HCT116 (cell line): Measurements from ENCODE around the gene CSTF2. TPM values are rescaled to one million over a fixed set of nuclear protein-coding genes. Genes with fewer than 3 reads are reported as not detected.

ENCODE experiments used
- ATAC-seq: fragments of 200-7000 bp; cut with Tn5 transposase; 2 replicates; pipeline ENCODE4 v1.9.1; 2020; ENCODE audit warnings: mild to moderate bottlenecking, moderate library complexity
- BruUV-seq: library from RNA; stranded (reverse); fragments of 400-500 nt; replicated peaks from 2 replicates; lab custom pipeline; 2021; lab: Mats Ljungman, UMichigan
- CTCF ChIA-PET: fragments of 300-600 bp; sonication (Branson Sonifier 250); formaldehyde crosslinking; loops from one replicate; lab custom pipeline; 2021; ENCODE audit warnings: antibody characterized with exemption; lab: Charles Lee
- POLR2A ChIA-PET: fragments of 300-600, 350-600 bp; sonication (Branson Sonifier 250); formaldehyde crosslinking; loops from one replicate; lab custom pipeline; 2021; ENCODE audit warnings: antibody characterized with exemption; lab: Charles Lee
- RAD21 ChIA-PET, 2 experiments: fragments of 300-600 bp; sonication (Branson Sonifier 250); formaldehyde crosslinking; loops; one replicate each; lab custom pipeline; 2023; ENCODE audit warnings: low total read pairs in 2 of 2; ENCODE audit not compliant: uncharacterized antibody in 2 of 2, unreplicated experiment in 2 of 2, low non-redundant PET in 1 of 2; lab: Charles Lee
- DNase-seq: peaks from one replicate; pipeline ENCODE4 v3.0.0-alpha.2; 2010; ENCODE audit warnings: low read depth, low spot score
- H2AFZ ChIP-seq: fragments of 200-600 bp; shearing (Covaris generic), sonication (generic); 2 replicates; pipeline ENCODE4 v1.6.1; 2017; ENCODE audit warnings: low read depth, mixed run types, mixed read lengths, antibody characterized with exemption, low read length; ENCODE audit not compliant: poor library complexity, severe bottlenecking
- H3K27ac ChIP-seq: 2 replicates; pipeline ENCODE4 v1.5.1; 2012; ENCODE audit warnings: low read depth, low read length
- H3K27me3 ChIP-seq: fragments of 200-600 bp; sonication (generic); 2 replicates; pipeline ENCODE4 v1.6.1; 2016; ENCODE audit warnings: mixed run types, low read length, mixed read lengths; ENCODE audit not compliant: insufficient read depth
- H3K36me3 ChIP-seq, 2 experiments: fragments of 200-500 bp in 1 of 2; fragments of 200-600 bp in 1 of 2; sonication (Bioruptor generic) in 1 of 2; sonication (generic) in 1 of 2; 2 replicates each; pipeline versions ENCODE4 v1.5.1 to v1.6.1; 2014 to 2016; ENCODE audit warnings: low read length in 2 of 2, inconsistent platforms in 1 of 2, mixed read lengths in 1 of 2, mixed run types in 1 of 2; ENCODE audit not compliant: insufficient read depth in 2 of 2, control insufficient read depth in 1 of 2
- H3K4me1 ChIP-seq, 2 experiments: fragments of 200-600 bp in 1 of 2; sonication (generic) in 1 of 2; 2 replicates each; pipeline versions ENCODE4 v1.5.1 to v1.6.1; 2012 to 2017; ENCODE audit warnings: low read length in 2 of 2, inconsistent platforms in 1 of 2, mild to moderate bottlenecking in 1 of 2, mixed read lengths in 1 of 2, mixed run types in 1 of 2, moderate library complexity in 1 of 2; ENCODE audit not compliant: insufficient read depth in 2 of 2, control insufficient read depth in 1 of 2
- H3K4me2 ChIP-seq: fragments of 200-600 bp; sonication (generic); 2 replicates; pipeline ENCODE4 v1.6.1; 2017; ENCODE audit warnings: mixed run types, low read length, mixed read lengths
- H3K4me3 ChIP-seq, 2 experiments: fragments of 200-600 bp in 1 of 2; sonication (generic) in 1 of 2; replicated peaks in 1 of 2; 2 replicates each; pipeline ENCODE4 v1.5.1; 2011 to 2016; ENCODE audit warnings: low read length in 2 of 2, control low read depth in 1 of 2, low read depth in 1 of 2, mild to moderate bottlenecking in 1 of 2, mixed read lengths in 1 of 2, mixed run types in 1 of 2
- H3K79me2 ChIP-seq: fragments of 200-600 bp; sonication (generic); 2 replicates; pipeline ENCODE4 v1.6.1; 2017; ENCODE audit warnings: mild to moderate bottlenecking, mixed run types, low read length, moderate library complexity, mixed read lengths; ENCODE audit not compliant: insufficient read depth
- H3K9ac ChIP-seq: fragments of 200-600 bp; sonication (generic); 2 replicates; pipeline ENCODE4 v1.6.1; 2016; ENCODE audit warnings: low read length, mixed read lengths
- H3K9me2 ChIP-seq: fragments of 200-600 bp; sonication (generic), shearing (Covaris generic); 2 replicates; pipeline ENCODE4 v1.6.1; 2017; ENCODE audit warnings: mixed run types, mild to moderate bottlenecking, moderate library complexity; ENCODE audit not compliant: insufficient read depth
- H3K9me3 ChIP-seq, 2 experiments: fragments of 200-500 bp in 1 of 2; fragments of 200-600 bp in 1 of 2; sonication (Bioruptor generic) in 1 of 2; sonication (generic) in 1 of 2; 2 replicates each; pipeline ENCODE4 v1.6.1; 2014 to 2017; ENCODE audit warnings: low read length in 2 of 2, mixed read lengths in 2 of 2, inconsistent platforms in 1 of 2, low read depth in 1 of 2, mild to moderate bottlenecking in 1 of 2, mixed run types in 1 of 2, moderate library complexity in 1 of 2; ENCODE audit not compliant: control insufficient read depth in 1 of 2, insufficient read depth in 1 of 2
- H4K20me1 ChIP-seq: fragments of 200-600 bp; sonication (generic), shearing (Covaris generic); 2 replicates; pipeline ENCODE4 v1.6.1; 2017; ENCODE audit warnings: mixed run types, mild to moderate bottlenecking, moderate library complexity; ENCODE audit not compliant: insufficient read depth
- CTCF ChIP-seq, 3 experiments: fragments of 200-600 bp in 1 of 3; sonication (generic) in 1 of 3; IDR thresholded peaks in 2 of 3; conservative IDR thresholded peaks in 1 of 3; 2 replicates each; pipeline ENCODE4 v1.5.1; 2012 to 2017; ENCODE audit warnings: low read depth in 2 of 3, low read length in 2 of 3, antibody characterized with exemption in 1 of 3, borderline replicate concordance in 1 of 3, control low read depth in 1 of 3, mild to moderate bottlenecking in 1 of 3, mixed read lengths in 1 of 3, mixed run types in 1 of 3, moderate library complexity in 1 of 3; ENCODE audit not compliant: insufficient read depth in 1 of 3
- EGR1 ChIP-seq: IDR thresholded peaks from 2 replicates; pipeline ENCODE4 v1.6.1; 2012; ENCODE audit warnings: low read depth
- ELF1 ChIP-seq: IDR thresholded peaks from 2 replicates; pipeline ENCODE4 v1.6.1; 2012; ENCODE audit warnings: low read depth, borderline replicate concordance
- EZH2 ChIP-seq: fragments of 200-600 bp; sonication (generic); IDR thresholded peaks from 2 replicates; pipeline ENCODE4 v1.6.1; 2017; ENCODE audit warnings: antibody characterized with exemption, mixed run types
- EZH2phosphoT487 ChIP-seq: fragments of 200-600 bp; IDR thresholded peaks from 2 replicates; pipeline ENCODE4 v1.6.1; 2018; ENCODE audit warnings: antibody characterized with exemption, borderline replicate concordance
- POLR2A ChIP-seq: IDR thresholded peaks from 2 replicates; pipeline ENCODE4 v1.7.0; 2011; ENCODE audit warnings: borderline replicate concordance; ENCODE audit not compliant: insufficient read depth, insufficient read length; ENCODE audit errors: extremely low read depth
- POLR2AphosphoS5 ChIP-seq: IDR thresholded peaks from 2 replicates; pipeline ENCODE4 v1.6.1; 2011; ENCODE audit warnings: mild to moderate bottlenecking, low read depth, low read length, moderate library complexity
- SP1 ChIP-seq: IDR thresholded peaks from 2 replicates; pipeline ENCODE4 v1.6.1; 2012; ENCODE audit warnings: low read depth
- SRF ChIP-seq: IDR thresholded peaks from 2 replicates; pipeline ENCODE4 v1.6.1; 2012; ENCODE audit warnings: low read depth
- TCF7L2 ChIP-seq: IDR thresholded peaks from 2 replicates; pipeline ENCODE4 v1.7.0; 2011; ENCODE audit warnings: borderline replicate concordance, inconsistent platforms; ENCODE audit not compliant: insufficient read depth, insufficient read length; ENCODE audit errors: extremely low read depth
- ZBTB33 ChIP-seq: IDR thresholded peaks from 2 replicates; pipeline ENCODE4 v1.6.1; 2011; ENCODE audit warnings: mild to moderate bottlenecking, low read length, moderate library complexity; ENCODE audit not compliant: insufficient replicate concordance; ENCODE audit errors: extremely low read depth
- ZFX ChIP-seq: fragments of 450-650 bp; IDR thresholded peaks from 2 replicates; pipeline ENCODE4 v1.6.1; 2017
- ZNF274 ChIP-seq: fragments of 200-500 bp; sonication (Bioruptor generic); IDR thresholded peaks from 2 replicates; pipeline ENCODE4 v1.6.1; 2014; ENCODE audit warnings: mild to moderate bottlenecking, low read depth, low read length, inconsistent platforms
- intact Hi-C: fragments of 100-400 bp; cut with micrococcal nuclease; formaldehyde crosslinking; loops from 2 replicates; pipeline ENCODE4 v1.10.0; 2022
- total RNA-seq: library from RNA; stranded (reverse); gene quantifications from one replicate; pipeline ENCODE4 v1.2.1, GENCODE V29; 2021; ENCODE audit not compliant: unreplicated experiment
- TF ChIP-seq, protein P1 (sequence below): IDR thresholded peaks from 2 replicates; pipeline ENCODE4 v1.6.1; 2012

CSTF2 gene
- total RNA-seq, 1 experiment from 2014 or later: 34.1 TPM

DNA sequence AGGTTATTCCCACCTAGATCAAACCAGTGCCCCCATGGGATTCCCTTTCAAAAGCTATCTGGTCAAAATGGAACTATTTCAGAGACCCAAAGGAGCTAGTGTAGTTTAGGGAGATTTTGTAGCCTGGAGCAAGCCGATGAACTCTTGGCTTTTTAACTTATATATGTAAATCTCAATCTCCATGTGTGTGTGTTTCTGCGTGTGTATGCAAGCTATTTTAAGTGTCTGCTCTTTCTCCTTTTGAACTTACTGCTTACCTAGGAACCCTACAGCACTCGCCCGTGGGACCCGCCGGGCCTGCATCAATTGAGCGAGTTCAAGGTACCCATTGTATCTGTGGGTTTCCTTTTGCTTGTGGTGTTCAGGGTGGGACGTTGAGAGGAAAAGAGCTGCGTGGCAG, 10.4 kb downstream of the CSTF2 start:
- H4K20me1 ChIP-seq: no peaks in the 10 kb centered on the region
- no peak overlapping the region for H3K4me2 ChIP-seq
- no peak overlapping the region for H3K27ac ChIP-seq
- RAD21 ChIA-PET: no interaction called here
- H2AFZ ChIP-seq: no peak overlapping the region
- no TSS peak for BruUV-seq
- H3K9me2 ChIP-seq: no peaks in the 10 kb centered on the region
- no peak for TF ChIP-seq TCF7L2
- TF ChIP-seq POLR2AphosphoS5: no peak
- no peak for TF ChIP-seq EZH2phosphoT487
- TF ChIP-seq SRF: no peak
- TF ChIP-seq EZH2: no peak
- no peak for TF ChIP-seq SP1
- TF ChIP-seq POLR2A: no peak
- TF ChIP-seq ZFX: no peak
- no peak for TF ChIP-seq ELF1
- TF ChIP-seq EGR1: no peak
- TF ChIP-seq ZNF274: no peak
- TF ChIP-seq, protein P1, sequence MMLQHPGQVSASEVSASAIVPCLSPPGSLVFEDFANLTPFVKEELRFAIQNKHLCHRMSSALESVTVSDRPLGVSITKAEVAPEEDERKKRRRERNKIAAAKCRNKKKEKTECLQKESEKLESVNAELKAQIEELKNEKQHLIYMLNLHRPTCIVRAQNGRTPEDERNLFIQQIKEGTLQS: no peak
- TF ChIP-seq ZBTB33: no peak
- TF ChIP-seq CTCF (IDR thresholded peaks at IDR 0.05 in 2 of 3, conservative IDR thresholded peaks at IDR 0.05 in 1 of 3; ENCODE audit: borderline replicate concordance in 1 of 3, insufficient read depth in 1 of 3, low read depth in 2 of 3, low read length in 2 of 3): no peak
- CTCF ChIA-PET: no interaction called here
- ATAC-seq (no peak), DNase-seq (no peak)
- no peak overlapping the region for H3K4me3 ChIP-seq
- POLR2A ChIA-PET: no interaction called here
- intact Hi-C loops: no loop called here
- no peak overlapping the region for H3K9ac ChIP-seq
- peaks cover 0 to 5% of the 10 kb centered on the region in 2 experiments; a peak in 3 of 4 replicates for H3K36me3 ChIP-seq
- H3K27me3 ChIP-seq: no peaks in the 10 kb centered on the region
- H3K79me2 ChIP-seq: no peaks in the 10 kb centered on the region
- no peaks in the 10 kb centered on the region for H3K4me1 ChIP-seq
- no peaks in the 10 kb centered on the region for H3K9me3 ChIP-seq
